Measurements from ENCODE around the gene FZD7. TPM values are rescaled to one million over a fixed set of nuclear protein-coding genes. Genes with fewer than 3 reads are reported as not detected.
A peak's percentile ranks its signal among the peaks of the same experiment; 100 is the strongest.

FZD7 gene
- total RNA-seq, 1 experiment from 2014 or later = 302 TPM

DNA sequence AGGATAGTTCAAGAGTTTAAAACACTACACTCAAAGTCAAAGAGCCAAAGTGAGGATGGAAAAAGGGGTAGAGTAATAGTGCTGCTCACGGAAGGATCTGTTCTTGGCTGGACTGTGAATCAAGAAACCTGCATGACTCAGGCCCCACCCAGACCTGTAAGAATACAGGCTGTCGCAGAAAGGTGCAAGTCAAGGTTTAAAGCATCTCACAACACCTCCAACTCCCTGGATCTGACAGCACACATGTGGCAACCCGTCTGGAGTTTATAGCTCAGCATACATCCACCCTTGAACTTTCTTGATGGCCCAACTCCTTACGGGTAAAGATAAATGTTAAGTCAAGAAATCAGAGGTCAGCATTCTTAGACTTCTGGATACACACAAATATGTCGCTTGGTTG is 45.7 kb downstream of the FZD7 start:
- DNase-seq = no peak
- WGBS (ENCODE audit: extremely low coverage, insufficient read length, low lambda C conversion rate) = no CpG with 5 or more reads among the region's 5 CpGs
- no peak overlapping the region for H3K56ac ChIP-seq (ENCODE audit: insufficient read length, low read depth, low read length)
- no peaks in the 10 kb centered on the region for H3K79me1 ChIP-seq (ENCODE audit: insufficient read depth, low read depth, low read length, poor library complexity, severe bottlenecking)
- H3K9ac ChIP-seq (ENCODE audit: extremely low read depth, insufficient read length, low read length) = no peak overlapping the region
- no peaks in the 10 kb centered on the region for H3K9me3 ChIP-seq (ENCODE audit: control insufficient read depth, low read depth, low read length)
- no peak overlapping the region for H2BK5ac ChIP-seq (ENCODE audit: insufficient read length, low read length)
- H3K4me3 Mint-ChIP-seq = no peak overlapping the region
- H2BK12ac ChIP-seq (ENCODE audit: insufficient read length, low read depth, low read length) = no peak overlapping the region
- H4K20me1 ChIP-seq (ENCODE audit: control insufficient read depth, insufficient read depth, insufficient read length) = no peaks in the 10 kb centered on the region
- peak overlapping the region in 1 of 3 experiments; percentile 11; a peak in 2 of 7 replicates for H3K27ac Mint-ChIP-seq
- H2BK20ac ChIP-seq (ENCODE audit: low read depth, low read length, poor library complexity, severe bottlenecking) = no peak overlapping the region
- H2AFZ ChIP-seq (ENCODE audit: low read length) = no peak overlapping the region
- no peak overlapping the region for H3K23ac ChIP-seq (ENCODE audit: insufficient read length, low read depth, low read length)
- H3T11ph ChIP-seq (ENCODE audit: low read length) = no peak overlapping the region
- no peak overlapping the region for H2BK120ac ChIP-seq (ENCODE audit: low read depth, low read length, poor library complexity, severe bottlenecking)
- no peak overlapping the region for H2AK5ac ChIP-seq (ENCODE audit: insufficient read length, low read length)
- H3K18ac ChIP-seq (ENCODE audit: insufficient read length, low read depth, low read length) = no peak overlapping the region
- no peak overlapping the region for H4K5ac ChIP-seq (ENCODE audit: insufficient read length, low read depth, low read length)
- H3K27ac ChIP-seq (ENCODE audit: insufficient read length, low read depth, low read length) = no peak overlapping the region
- no peaks in the 10 kb centered on the region for H3K79me2 ChIP-seq (ENCODE audit: insufficient read depth, low read length)
- H3K4me1 Mint-ChIP-seq = peaks cover 14 to 15% of the 10 kb centered on the region in 2 experiments
- no peak overlapping the region for H3K4me2 ChIP-seq (ENCODE audit: insufficient read depth, insufficient read length, low read length)
- H3K14ac ChIP-seq (ENCODE audit: insufficient read depth, low read length) = no peak overlapping the region
- TF ChIP-seq, protein P1, sequence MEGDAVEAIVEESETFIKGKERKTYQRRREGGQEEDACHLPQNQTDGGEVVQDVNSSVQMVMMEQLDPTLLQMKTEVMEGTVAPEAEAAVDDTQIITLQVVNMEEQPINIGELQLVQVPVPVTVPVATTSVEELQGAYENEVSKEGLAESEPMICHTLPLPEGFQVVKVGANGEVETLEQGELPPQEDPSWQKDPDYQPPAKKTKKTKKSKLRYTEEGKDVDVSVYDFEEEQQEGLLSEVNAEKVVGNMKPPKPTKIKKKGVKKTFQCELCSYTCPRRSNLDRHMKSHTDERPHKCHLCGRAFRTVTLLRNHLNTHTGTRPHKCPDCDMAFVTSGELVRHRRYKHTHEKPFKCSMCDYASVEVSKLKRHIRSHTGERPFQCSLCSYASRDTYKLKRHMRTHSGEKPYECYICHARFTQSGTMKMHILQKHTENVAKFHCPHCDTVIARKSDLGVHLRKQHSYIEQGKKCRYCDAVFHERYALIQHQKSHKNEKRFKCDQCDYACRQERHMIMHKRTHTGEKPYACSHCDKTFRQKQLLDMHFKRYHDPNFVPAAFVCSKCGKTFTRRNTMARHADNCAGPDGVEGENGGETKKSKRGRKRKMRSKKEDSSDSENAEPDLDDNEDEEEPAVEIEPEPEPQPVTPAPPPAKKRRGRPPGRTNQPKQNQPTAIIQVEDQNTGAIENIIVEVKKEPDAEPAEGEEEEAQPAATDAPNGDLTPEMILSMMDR (conservative IDR thresholded peaks at IDR 0.05) = no peak
- H3K9me3 Mint-ChIP-seq = peaks cover 11% of the 10 kb centered on the region in 2 experiments; a peak in 4 of 5 replicates
- no peaks in the 10 kb centered on the region for H3K23me2 ChIP-seq (ENCODE audit: insufficient read length, low read depth, low read length, poor library complexity, severe bottlenecking)
- H4K8ac ChIP-seq (replicated peaks; ENCODE audit: insufficient read length, low read depth, low read length) = no peak overlapping the region
- H3K27me3 Mint-ChIP-seq (ENCODE audit: low read depth) = no peaks in the 10 kb centered on the region; the same call in 1 of the 2 replicates
- H3K27me3 ChIP-seq (ENCODE audit: insufficient read depth, low read length) = no peaks in the 10 kb centered on the region
- H3K4ac ChIP-seq (ENCODE audit: low read depth, low read length) = no peak overlapping the region
- no peak overlapping the region for H2BK15ac ChIP-seq (ENCODE audit: low read depth, low read length)
- H3K4me1 ChIP-seq (ENCODE audit: insufficient read depth, low read length) = peaks cover 7% of the 10 kb centered on the region; the same call in 1 of the 2 replicates
- no peak overlapping the region for H4K91ac ChIP-seq (ENCODE audit: insufficient read length, low read depth, low read length)
- H3K36me3 Mint-ChIP-seq (ENCODE audit: insufficient read depth in 1 of 3, low read depth in 3 of 3) = peaks cover 0 to 9% (median 6%) of the 10 kb centered on the region in 3 experiments; a peak in 3 of 7 replicates

Measured in H9 (cell line).